Measurements from ENCODE around the gene DCLK2. TPM values are rescaled to one million over a fixed set of nuclear protein-coding genes. Genes with fewer than 3 reads are reported as not detected.
"Not testable (repeated sequence)": the region's sequence is repeated elsewhere in the genome, so short reads cannot be mapped to it uniquely, and the experiment has no call there.

The DCLK2 gene
- total RNA-seq, 8 experiments from 2014 or later: 4.3 to 48.1 (median 25.5) TPM

DNA sequence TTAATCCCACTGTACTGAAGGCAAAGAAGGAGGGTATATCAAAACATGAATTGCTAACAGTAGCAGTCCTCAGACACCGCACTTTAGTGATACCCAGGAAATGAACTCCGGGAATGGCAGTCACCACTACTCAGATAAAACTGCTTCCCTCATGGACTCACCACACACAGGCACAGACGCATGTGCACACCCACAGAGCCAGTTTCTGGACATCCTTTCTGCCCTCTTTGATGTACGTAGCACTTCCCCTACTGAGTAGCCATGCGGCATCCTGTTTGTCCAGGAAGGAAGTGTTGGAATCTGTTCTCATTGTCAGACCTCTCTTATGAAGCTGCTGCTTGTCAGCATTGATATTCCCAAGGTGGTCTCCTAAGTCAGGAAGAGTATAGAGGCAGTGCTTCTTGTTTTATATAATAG, 95.7 kb downstream of the DCLK2 start:
- in situ Hi-C loops (cut with MboI; ENCODE audit: low pct_unique_long_range_greater_than_20kb in 2 of 9, low sequenced_read_pairs in 9 of 9, unreplicated experiment in 9 of 9): no loop called here
- peak in 5 of 8 experiments; percentile 29 to 68 (median 59) for ATAC-seq (replicated peaks in 6 of 8)
- Histone ChIP-seq H3K4me1 (replicated peaks in 1 of 2) (peaks cover 16 to 34% of the 10 kb centered on the region in 2 donors), H3K4me3 (no peak overlapping the region), H3K27ac (peak overlapping the region; percentile 7 to 31)
- 60 to 100% (median 86%) methylated on average over 1 to 3 of the region's 5 CpGs; no CpG with 5 or more reads in 2 of the 10 experiments for WGBS, 10 experiments

GRCh38 chr4:150176547-150176946, 98.3 kb downstream of the DCLK2 start:
- WGBS, 10 experiments: 0 to 67% (median 22%) methylated on average over 1 of the region's 1 CpG; no CpG with 5 or more reads in 6 of the 10 experiments
- Histone ChIP-seq H3K27ac (no peak overlapping the region), H3K4me1 (replicated peaks in 1 of 2) (peaks cover 24 to 40% of the 10 kb centered on the region in 2 donors), H3K4me3 (no peak overlapping the region)
- ATAC-seq (replicated peaks in 6 of 8): peak in 3 of 8 experiments; percentile 73 to 93 (median 83)
- in situ Hi-C loops (cut with MboI; ENCODE audit: low pct_unique_long_range_greater_than_20kb in 2 of 9, low sequenced_read_pairs in 9 of 9, unreplicated experiment in 9 of 9): no loop called here

GRCh38 chr4:150178161-150178560, 99.9 kb downstream of the DCLK2 start:
- H3K4me1 ChIP-seq (replicated peaks in 1 of 2): peaks cover 35 to 41% of the 10 kb centered on the region in 2 donors
- no peak overlapping the region for H3K27ac ChIP-seq
- ATAC-seq (replicated peaks in 6 of 8): peak in 1 of 8 experiments; percentile 57
- WGBS, 10 experiments: 0 to 92% (median 77%) methylated on average over 2 to 4 of the region's 4 CpGs; no CpG with 5 or more reads in 2 of the 10 experiments
- in situ Hi-C loops (cut with MboI; ENCODE audit: low pct_unique_long_range_greater_than_20kb in 2 of 9, low sequenced_read_pairs in 9 of 9, unreplicated experiment in 9 of 9): no loop called here
- no peak overlapping the region for H3K4me3 ChIP-seq

- peak; percentile 16 to 97 (median 90) for ATAC-seq (replicated peaks in 6 of 8)
- H3K4me3 ChIP-seq: no peak overlapping the region
- peaks cover 16 to 30% of the 10 kb centered on the region in 2 donors for H3K4me1 ChIP-seq (replicated peaks in 1 of 2)
- peak overlapping the region in 1 of 2 donors; percentile 31 for H3K27ac ChIP-seq
- in situ Hi-C loops (cut with MboI; ENCODE audit: low pct_unique_long_range_greater_than_20kb in 2 of 9, low sequenced_read_pairs in 9 of 9, unreplicated experiment in 9 of 9): no loop called here
Measured at GRCh38 chr4:150181536-150181935, 103.3 kb downstream of the DCLK2 start.

DNA sequence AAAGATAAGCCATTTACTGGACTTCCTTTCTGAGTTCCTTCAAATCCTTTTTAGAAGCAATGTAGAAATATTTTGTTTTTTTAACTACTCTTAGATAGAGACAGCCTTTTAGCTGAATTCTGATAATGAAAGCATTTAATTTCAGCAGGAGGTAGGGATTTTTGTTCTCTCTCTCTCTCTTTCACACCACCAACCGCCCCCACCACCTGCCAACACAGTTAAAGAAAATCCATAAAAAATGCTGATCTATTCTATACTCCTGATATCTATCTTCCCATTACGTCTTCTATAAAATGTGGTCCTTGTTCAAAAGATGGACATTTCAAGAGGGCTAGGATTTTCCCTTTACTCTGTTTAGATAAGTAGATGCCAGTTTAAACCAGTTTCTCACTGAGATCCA, 104.5 kb downstream of the DCLK2 start:
- 67 to 100% (median 100%) methylated on average over 1 to 2 of the region's 2 CpGs; no CpG with 5 or more reads in 3 of the 10 experiments for WGBS, 10 experiments
- in situ Hi-C loops (cut with MboI; ENCODE audit: low pct_unique_long_range_greater_than_20kb in 2 of 9, low sequenced_read_pairs in 9 of 9, unreplicated experiment in 9 of 9): no loop called here
- Histone ChIP-seq H3K4me1 (replicated peaks in 1 of 2) (peaks cover 13 to 30% of the 10 kb centered on the region in 2 donors), H3K4me3 (no peak overlapping the region), H3K27ac (no peak overlapping the region)
- ATAC-seq (replicated peaks in 6 of 8): no peak

GRCh38 chr4:150185033-150185432, 106.8 kb downstream of the DCLK2 start:
- peaks cover 13 to 30% of the 10 kb centered on the region in 2 donors for H3K4me1 ChIP-seq (replicated peaks in 1 of 2)
- in situ Hi-C loops (cut with MboI; ENCODE audit: low pct_unique_long_range_greater_than_20kb in 2 of 9, low sequenced_read_pairs in 9 of 9, unreplicated experiment in 9 of 9): not testable (repeated sequence)

DNA sequence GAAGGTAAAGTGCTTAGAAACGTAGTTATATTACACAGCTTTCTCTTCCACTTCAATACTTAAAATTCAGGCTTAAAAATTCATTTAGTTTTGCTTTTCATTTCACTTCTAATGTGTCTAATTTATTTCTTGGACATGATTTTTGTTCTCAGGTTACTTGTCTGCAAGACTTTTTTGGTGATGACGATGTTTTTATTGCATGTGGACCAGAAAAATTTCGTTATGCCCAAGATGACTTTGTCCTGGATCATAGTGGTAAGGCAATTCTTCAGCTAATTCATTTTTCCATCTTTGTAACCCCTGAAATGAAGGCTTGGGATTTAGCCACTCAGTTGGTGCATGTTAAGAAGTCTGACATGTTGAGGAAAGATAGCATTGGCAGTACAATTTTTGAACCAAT, 114.7 kb downstream of the DCLK2 start:
- H3K27ac ChIP-seq: no peak overlapping the region
- no peak overlapping the region for H3K4me3 ChIP-seq
- H3K4me1 ChIP-seq (replicated peaks in 1 of 2): no peaks in the 10 kb centered on the region
- WGBS, 10 experiments: 33 to 95% (median 83%) methylated on average over 1 to 3 of the region's 3 CpGs; no CpG with 5 or more reads in 1 of the 10 experiments
- no peak for ATAC-seq (replicated peaks in 6 of 8)
- in situ Hi-C loops (cut with MboI; ENCODE audit: low pct_unique_long_range_greater_than_20kb in 2 of 9, low sequenced_read_pairs in 9 of 9, unreplicated experiment in 9 of 9): no loop called here

More at GRCh38 chr4:150185033-150185432, 106.8 kb downstream of the DCLK2 start:
- ATAC-seq (replicated peaks in 6 of 8); H3K4me3 ChIP-seq; H3K27ac ChIP-seq: not testable (repeated sequence)
- WGBS, 10 experiments: 80 to 100% (median 95%) methylated on average over 1 to 4 of the region's 4 CpGs; no CpG with 5 or more reads in 3 of the 10 experiments

GRCh38 chr4:150197256-150197655, 119.0 kb downstream of the DCLK2 start:
- H3K4me1 ChIP-seq (replicated peaks in 1 of 2); H3K27ac ChIP-seq; in situ Hi-C loops (cut with MboI; ENCODE audit: low pct_unique_long_range_greater_than_20kb in 2 of 9, low sequenced_read_pairs in 9 of 9, unreplicated experiment in 9 of 9); H3K4me3 ChIP-seq; ATAC-seq (replicated peaks in 6 of 8): not testable (repeated sequence)
- 90 to 100% (median 96%) methylated on average over 1 to 4 of the region's 4 CpGs; no CpG with 5 or more reads in 4 of the 10 experiments for WGBS, 10 experiments

DNA sequence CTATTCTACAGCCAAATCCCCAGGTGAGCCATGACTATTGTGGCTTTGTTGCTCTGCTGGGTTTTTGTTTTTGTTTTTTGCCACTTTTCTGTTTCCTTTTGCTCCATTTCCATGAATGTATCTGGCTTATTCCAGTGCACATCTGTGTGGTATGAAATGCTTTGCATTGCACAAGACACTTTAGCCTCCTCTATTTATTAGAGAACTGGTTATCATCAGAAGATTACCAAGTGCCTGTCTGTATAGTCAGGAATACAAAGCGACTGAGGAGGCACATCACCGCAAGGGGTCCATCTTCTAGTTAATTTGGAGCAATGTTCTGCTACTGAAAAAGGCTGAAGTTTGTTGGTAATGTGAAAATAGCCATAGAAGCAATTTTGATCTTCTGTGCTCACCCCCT, 120.8 kb downstream of the DCLK2 start:
- Histone ChIP-seq H3K4me1 (replicated peaks in 1 of 2) (no peaks in the 10 kb centered on the region), H3K27ac (no peak overlapping the region), H3K4me3 (no peak overlapping the region)
- no peak for ATAC-seq (replicated peaks in 6 of 8)
- in situ Hi-C loops (cut with MboI; ENCODE audit: low pct_unique_long_range_greater_than_20kb in 2 of 9, low sequenced_read_pairs in 9 of 9, unreplicated experiment in 9 of 9): no loop called here
- WGBS, 10 experiments: 90 to 100% (median 100%) methylated on average over 2 of the region's 2 CpGs; no CpG with 5 or more reads in 4 of the 10 experiments

DNA sequence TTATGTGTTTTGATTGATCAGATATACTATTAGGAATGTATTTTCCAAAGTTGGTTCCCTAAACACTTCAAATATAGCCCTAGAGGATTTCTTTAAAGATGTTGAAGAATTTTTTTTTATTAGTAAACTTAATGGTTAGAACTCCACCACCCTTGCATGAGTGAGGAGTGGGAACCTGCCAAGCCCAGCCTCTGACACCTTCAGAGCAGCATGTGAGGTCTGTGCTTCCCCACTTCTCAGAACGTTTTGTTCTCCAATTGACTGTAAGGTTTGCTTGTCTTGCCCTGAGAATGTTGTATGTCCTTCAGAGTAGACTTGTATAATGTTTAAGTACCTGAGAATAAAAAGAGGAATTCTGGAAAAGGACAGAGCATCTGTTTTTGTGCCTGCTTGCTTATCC, 126.8 kb downstream of the DCLK2 start:
- in situ Hi-C loops (cut with MboI; ENCODE audit: low pct_unique_long_range_greater_than_20kb in 2 of 9, low sequenced_read_pairs in 9 of 9, unreplicated experiment in 9 of 9): loop anchor here in 3 of 9 experiments (25.0 kb wide), 1 partner anchor 193 kb away; no protein-coding TSS in a partner anchor
- ATAC-seq (replicated peaks in 6 of 8): no peak
- Histone ChIP-seq H3K27ac (no peak overlapping the region), H3K4me1 (replicated peaks in 1 of 2) (peaks cover 0 to 4% of the 10 kb centered on the region in 2 donors), H3K4me3 (no peak overlapping the region)
- 50 to 88% (median 71%) methylated on average over 1 of the region's 1 CpG; no CpG with 5 or more reads in 4 of the 10 experiments for WGBS, 10 experiments

GRCh38 chr4:150206265-150206664, 128.0 kb downstream of the DCLK2 start:
- WGBS, 10 experiments: 33 to 100% (median 79%) methylated on average over 1 to 2 of the region's 2 CpGs; no CpG with 5 or more reads in 1 of the 10 experiments
- H3K4me3 ChIP-seq: no peak overlapping the region
- no peak overlapping the region for H3K27ac ChIP-seq
- H3K4me1 ChIP-seq (replicated peaks in 1 of 2): peaks cover 0 to 4% of the 10 kb centered on the region in 2 donors
- in situ Hi-C loops (cut with MboI; ENCODE audit: low pct_unique_long_range_greater_than_20kb in 2 of 9, low sequenced_read_pairs in 9 of 9, unreplicated experiment in 9 of 9): loop anchor here in 3 of 9 experiments (25.0 kb wide), 1 partner anchor 194 kb away; no protein-coding TSS in a partner anchor
- no peak for ATAC-seq (replicated peaks in 6 of 8)

- Histone ChIP-seq H3K4me3 (no peak overlapping the region), H3K27ac (no peak overlapping the region), H3K4me1 (replicated peaks in 1 of 2) (peaks cover 2 to 4% of the 10 kb centered on the region in 2 donors)
- in situ Hi-C loops (cut with MboI; ENCODE audit: low pct_unique_long_range_greater_than_20kb in 2 of 9, low sequenced_read_pairs in 9 of 9, unreplicated experiment in 9 of 9): loop anchor here in 3 of 9 experiments (25.0 kb wide), 1 partner anchor 195 kb away; no protein-coding TSS in a partner anchor
- no peak for ATAC-seq (replicated peaks in 6 of 8)
- WGBS, 10 experiments: 40 to 100% (median 84%) methylated on average over 1 to 4 of the region's 4 CpGs
Measured at GRCh38 chr4:150206954-150207353, 128.7 kb downstream of the DCLK2 start.

GRCh38 chr4:150207871-150208270, 129.6 kb downstream of the DCLK2 start:
- in situ Hi-C loops (cut with MboI; ENCODE audit: low pct_unique_long_range_greater_than_20kb in 2 of 9, low sequenced_read_pairs in 9 of 9, unreplicated experiment in 9 of 9): loop anchor here in 3 of 9 experiments (25.0 kb wide), 1 partner anchor 196 kb away; no protein-coding TSS in a partner anchor
- H3K27ac ChIP-seq: no peak overlapping the region
- peaks cover 4% of the 10 kb centered on the region in 2 donors for H3K4me1 ChIP-seq (replicated peaks in 1 of 2)
- 90 to 100% (median 100%) methylated on average over 1 to 2 of the region's 2 CpGs; no CpG with 5 or more reads in 5 of the 10 experiments for WGBS, 10 experiments
- ATAC-seq (replicated peaks in 6 of 8): no peak
- H3K4me3 ChIP-seq: no peak overlapping the region

Data from motor neuron (in vitro differentiated cells).